Brain microvascular endothelial cell (primary cell): Measurements from ENCODE around the gene CADM2.
A peak's percentile ranks its signal among the peaks of the same experiment; 100 is the strongest.

Experiments used
- DNase-seq: peaks from one replicate; pipeline ENCODE4 v3.0.0-alpha.2; 2020
- H3K27ac ChIP-seq: fragments of 250-450 bp; sonication (Bioruptor Pico); 2 replicates; pipeline ENCODE4 v1.5.1; 2020; ENCODE audit warnings: mild to moderate bottlenecking, moderate library complexity
- H3K27me3 ChIP-seq: fragments of 250-450 bp; sonication (Bioruptor Pico); replicated peaks from 2 replicates; pipeline ENCODE4 v1.5.1; 2020; ENCODE audit warnings: mild to moderate bottlenecking
- H3K36me3 ChIP-seq: fragments of 250-450 bp; sonication (Bioruptor Pico); replicated peaks from 2 replicates; pipeline ENCODE4 v1.5.1; 2020; ENCODE audit warnings: mild to moderate bottlenecking
- H3K4me3 ChIP-seq: 2 replicates; pipeline ENCODE4 v1.5.1; 2011; ENCODE audit warnings: low read depth, mild to moderate bottlenecking, control low read depth, low read length, moderate library complexity
- CTCF ChIP-seq: IDR thresholded peaks from 2 replicates; pipeline ENCODE4 v1.5.1; 2011; ENCODE audit warnings: low read depth, mild to moderate bottlenecking, moderate library complexity, low read length, control low read depth, inconsistent platforms; ENCODE audit errors: missing control alignments
- in situ Hi-C: cut with HindIII; loops from 2 replicates; pipeline ENCODE4 v1.10.0; 2017; ENCODE audit warnings: low sequenced_read_pairs, low pct_ligation_motif_present

CADM2 gene

GRCh38 chr3:85576697-85577200 lies 618.0 kb downstream of the CADM2 start:
- no peak for DNase-seq
- TF ChIP-seq CTCF = no peak
- no peaks in the 10 kb centered on the region for H3K36me3 ChIP-seq
- no peak overlapping the region for H3K27ac ChIP-seq
- H3K4me3 ChIP-seq = no peak overlapping the region
- in situ Hi-C loops = no loop called here
- H3K27me3 ChIP-seq = no peaks in the 10 kb centered on the region

GRCh38 chr3:85584779-85585356 lies 626.1 kb downstream of the CADM2 start:
- Histone ChIP-seq H3K4me3 (no peak overlapping the region), H3K36me3 (no peaks in the 10 kb centered on the region), H3K27ac (no peak overlapping the region), H3K27me3 (no peaks in the 10 kb centered on the region)
- in situ Hi-C loops = no loop called here
- no peak for TF ChIP-seq CTCF
- no peak for DNase-seq

- H3K36me3 ChIP-seq = no peaks in the 10 kb centered on the region
- no peak overlapping the region for H3K4me3 ChIP-seq
- no peak for DNase-seq
- no peaks in the 10 kb centered on the region for H3K27me3 ChIP-seq
- TF ChIP-seq CTCF = no peak
- in situ Hi-C loops = no loop called here
- no peak overlapping the region for H3K27ac ChIP-seq
Measured at GRCh38 chr3:85586018-85586417, 627.2 kb downstream of the CADM2 start.

GRCh38 chr3:85589145-85589544 lies 630.4 kb downstream of the CADM2 start:
- Histone ChIP-seq H3K27me3 (no peaks in the 10 kb centered on the region), H3K27ac (peak overlapping the region; percentile 43), H3K36me3 (no peaks in the 10 kb centered on the region), H3K4me3 (no peak overlapping the region)
- in situ Hi-C loops = no loop called here
- DNase-seq = peak; percentile 92
- TF ChIP-seq CTCF = no peak

GRCh38 chr3:85591451-85591850 lies 632.7 kb downstream of the CADM2 start:
- in situ Hi-C loops = no loop called here
- no peak for TF ChIP-seq CTCF
- Histone ChIP-seq H3K27ac (no peak overlapping the region), H3K36me3 (no peaks in the 10 kb centered on the region), H3K4me3 (no peak overlapping the region), H3K27me3 (no peaks in the 10 kb centered on the region)
- no peak for DNase-seq

- no peak for DNase-seq
- Histone ChIP-seq H3K27me3 (no peaks in the 10 kb centered on the region), H3K36me3 (no peaks in the 10 kb centered on the region), H3K27ac (no peak overlapping the region), H3K4me3 (no peak overlapping the region)
- in situ Hi-C loops = no loop called here
- TF ChIP-seq CTCF = no peak
Measured at GRCh38 chr3:85592256-85592655, 633.5 kb downstream of the CADM2 start.
